ENCODE results near the gene OSTN.

Gene OSTN

GRCh38 chr3:191246630-191247029 is 47.6 kb downstream of the OSTN start (continued):
- TF ChIP-seq HIC1 (tag by site-specific recombination; IDR thresholded peaks at IDR 0.05) (peak; percentile 92), ZNF677 (tag by site-specific recombination; IDR thresholded peaks at IDR 0.05) (no peak), ZNF660 (tag by site-specific recombination; IDR thresholded peaks at IDR 0.05) (no peak), ZNF785 (tag by site-specific recombination; IDR thresholded peaks at IDR 0.05) (no peak)

DNA sequence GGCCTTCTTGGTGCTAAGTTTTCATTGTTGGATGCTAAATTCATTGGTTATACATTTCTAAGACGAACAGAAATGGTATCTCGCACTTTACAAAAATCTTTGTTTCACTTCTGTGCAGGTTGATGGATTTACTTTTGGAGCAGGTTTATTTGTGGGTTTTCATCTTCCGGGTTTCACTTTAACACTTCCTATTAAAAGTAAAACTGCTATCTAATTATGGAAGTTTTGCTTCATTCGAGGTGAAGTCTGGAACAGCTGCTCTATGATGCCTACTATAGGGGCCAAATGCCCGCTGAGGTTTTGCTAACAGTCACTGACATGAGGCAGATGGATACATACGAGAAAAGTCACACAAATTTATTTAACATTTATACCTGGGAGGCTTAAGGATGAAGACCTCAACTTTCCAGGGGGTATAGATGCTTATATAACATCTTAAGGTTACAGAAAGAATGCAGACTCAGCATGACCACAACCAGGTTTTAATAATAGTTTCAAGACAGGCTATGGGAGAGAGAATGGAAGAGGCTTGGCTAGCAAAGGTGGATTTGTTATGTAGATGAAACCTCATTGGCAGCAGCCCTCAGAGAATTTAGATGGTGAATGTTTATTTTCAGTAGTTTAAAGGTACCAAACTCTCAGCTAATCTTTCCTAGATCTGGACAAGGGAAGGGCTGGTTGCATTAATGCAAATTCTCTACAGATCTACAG is 54.2 kb downstream of the OSTN start:
- Histone ChIP-seq H3K27ac (ENCODE audit: extremely low read depth, low read depth, low read length) (no peak overlapping the region), H3K4me1 (ENCODE audit: control insufficient read depth, insufficient read depth, low read length) (peaks cover 6% of the 10 kb centered on the region), H3K4me3 (ENCODE audit: low read depth, low read length) (no peak overlapping the region), H3K9me3 (ENCODE audit: control insufficient read depth, insufficient read depth, low read depth, low read length) (no peaks in the 10 kb centered on the region), H3K36me3 (ENCODE audit: control insufficient read depth in 2 of 2, insufficient read depth in 1 of 2, low read length in 2 of 2) (no peaks in the 10 kb centered on the region)
- ChIA-PET POLR2A (no interaction called here), CTCF (no interaction called here)
- no peak for TF ChIP-seq ZNF664 (tag by site-specific recombination; IDR thresholded peaks at IDR 0.05)
- TF ChIP-seq YY2 (tag by site-specific recombination; IDR thresholded peaks at IDR 0.05), result no peak
- TF ChIP-seq PRDM10 (tag by site-specific recombination; IDR thresholded peaks at IDR 0.05), result no peak
- TF ChIP-seq ZNF585B (tag by site-specific recombination; IDR thresholded peaks at IDR 0.05), result no peak
- no peak for TF ChIP-seq ZNF292 (tag by site-specific recombination; IDR thresholded peaks at IDR 0.05; ENCODE audit: borderline replicate concordance, low read depth)
- no peak for TF ChIP-seq ZNF776 (tag by site-specific recombination; IDR thresholded peaks at IDR 0.05; ENCODE audit: borderline replicate concordance)
- no peak for TF ChIP-seq ZBTB26 (tag by site-specific recombination; optimal IDR thresholded peaks at IDR 0.05)
- TF ChIP-seq, protein P1, sequence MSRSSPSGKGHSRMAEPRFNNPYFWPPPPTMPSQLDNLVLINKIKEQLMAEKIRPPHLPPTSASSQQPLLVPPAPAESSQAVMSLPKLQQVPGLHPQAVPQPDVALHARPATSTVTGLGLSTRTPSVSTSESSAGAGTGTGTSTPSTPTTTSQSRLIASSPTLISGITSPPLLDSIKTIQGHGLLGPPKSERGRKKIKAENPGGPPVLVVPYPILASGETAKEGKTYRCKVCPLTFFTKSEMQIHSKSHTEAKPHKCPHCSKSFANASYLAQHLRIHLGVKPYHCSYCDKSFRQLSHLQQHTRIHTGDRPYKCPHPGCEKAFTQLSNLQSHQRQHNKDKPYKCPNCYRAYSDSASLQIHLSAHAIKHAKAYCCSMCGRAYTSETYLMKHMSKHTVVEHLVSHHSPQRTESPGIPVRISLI (tag by site-specific recombination; IDR thresholded peaks at IDR 0.05), result no peak
- TF ChIP-seq, protein P2, sequence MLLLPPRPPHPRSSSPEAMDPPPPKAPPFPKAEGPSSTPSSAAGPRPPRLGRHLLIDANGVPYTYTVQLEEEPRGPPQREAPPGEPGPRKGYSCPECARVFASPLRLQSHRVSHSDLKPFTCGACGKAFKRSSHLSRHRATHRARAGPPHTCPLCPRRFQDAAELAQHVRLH (tag by site-specific recombination; IDR thresholded peaks at IDR 0.05), result no peak
- TF ChIP-seq ZBTB48 (tag by site-specific recombination; IDR thresholded peaks at IDR 0.05), result no peak
- TF ChIP-seq KLF17 (tag by site-specific recombination; IDR thresholded peaks at IDR 0.05), result no peak
- TF ChIP-seq, protein P3, sequence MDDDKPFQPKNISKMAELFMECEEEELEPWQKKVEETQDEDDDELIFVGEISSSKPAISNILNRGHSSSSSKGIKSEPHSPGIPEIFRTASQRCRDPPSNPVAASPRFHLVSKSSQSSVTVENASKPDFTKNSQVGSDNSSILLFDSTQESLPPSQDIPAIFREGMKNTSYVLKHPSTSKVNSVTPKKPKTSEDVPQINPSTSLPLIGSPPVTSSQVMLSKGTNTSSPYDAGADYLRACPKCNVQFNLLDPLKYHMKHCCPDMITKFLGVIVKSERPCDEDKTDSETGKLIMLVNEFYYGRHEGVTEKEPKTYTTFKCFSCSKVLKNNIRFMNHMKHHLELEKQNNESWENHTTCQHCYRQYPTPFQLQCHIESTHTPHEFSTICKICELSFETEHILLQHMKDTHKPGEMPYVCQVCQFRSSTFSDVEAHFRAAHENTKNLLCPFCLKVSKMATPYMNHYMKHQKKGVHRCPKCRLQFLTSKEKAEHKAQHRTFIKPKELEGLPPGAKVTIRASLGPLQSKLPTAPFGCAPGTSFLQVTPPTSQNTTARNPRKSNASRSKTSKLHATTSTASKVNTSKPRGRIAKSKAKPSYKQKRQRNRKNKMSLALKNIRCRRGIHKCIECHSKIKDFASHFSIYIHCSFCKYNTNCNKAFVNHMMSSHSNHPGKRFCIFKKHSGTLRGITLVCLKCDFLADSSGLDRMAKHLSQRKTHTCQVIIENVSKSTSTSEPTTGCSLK (tag by site-specific recombination; IDR thresholded peaks at IDR 0.05), result no peak
- TF ChIP-seq ZNF426 (tag by site-specific recombination; IDR thresholded peaks at IDR 0.05), result no peak
- TF ChIP-seq ZNF169 (tag by site-specific recombination; IDR thresholded peaks at IDR 0.05), result no peak
- TF ChIP-seq OVOL3 (tag by site-specific recombination; IDR thresholded peaks at IDR 0.05), result no peak
- TF ChIP-seq, protein P4, sequence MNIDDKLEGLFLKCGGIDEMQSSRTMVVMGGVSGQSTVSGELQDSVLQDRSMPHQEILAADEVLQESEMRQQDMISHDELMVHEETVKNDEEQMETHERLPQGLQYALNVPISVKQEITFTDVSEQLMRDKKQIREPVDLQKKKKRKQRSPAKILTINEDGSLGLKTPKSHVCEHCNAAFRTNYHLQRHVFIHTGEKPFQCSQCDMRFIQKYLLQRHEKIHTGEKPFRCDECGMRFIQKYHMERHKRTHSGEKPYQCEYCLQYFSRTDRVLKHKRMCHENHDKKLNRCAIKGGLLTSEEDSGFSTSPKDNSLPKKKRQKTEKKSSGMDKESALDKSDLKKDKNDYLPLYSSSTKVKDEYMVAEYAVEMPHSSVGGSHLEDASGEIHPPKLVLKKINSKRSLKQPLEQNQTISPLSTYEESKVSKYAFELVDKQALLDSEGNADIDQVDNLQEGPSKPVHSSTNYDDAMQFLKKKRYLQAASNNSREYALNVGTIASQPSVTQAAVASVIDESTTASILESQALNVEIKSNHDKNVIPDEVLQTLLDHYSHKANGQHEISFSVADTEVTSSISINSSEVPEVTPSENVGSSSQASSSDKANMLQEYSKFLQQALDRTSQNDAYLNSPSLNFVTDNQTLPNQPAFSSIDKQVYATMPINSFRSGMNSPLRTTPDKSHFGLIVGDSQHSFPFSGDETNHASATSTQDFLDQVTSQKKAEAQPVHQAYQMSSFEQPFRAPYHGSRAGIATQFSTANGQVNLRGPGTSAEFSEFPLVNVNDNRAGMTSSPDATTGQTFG (tag by site-specific recombination; IDR thresholded peaks at IDR 0.05; ENCODE audit: borderline replicate concordance), result no peak
- TF ChIP-seq ZNF529 (tag by site-specific recombination; IDR thresholded peaks at IDR 0.05; ENCODE audit: insufficient replicate concordance), result no peak
